HCT116 (cell line): ENCODE data around the gene PHF21B.

Experiments used
- ATF3 ChIP-seq: IDR thresholded peaks from 2 replicates; pipeline ENCODE4 v1.6.1; 2012
- CTCF ChIP-seq, 3 experiments: fragments of 200-600 bp in 1 of 3; sonication (generic) in 1 of 3; IDR thresholded peaks in 2 of 3; conservative IDR thresholded peaks in 1 of 3; 2 replicates each; pipeline ENCODE4 v1.5.1; 2012 to 2017; ENCODE audit warnings: low read depth in 2 of 3, low read length in 2 of 3, antibody characterized with exemption in 1 of 3, borderline replicate concordance in 1 of 3, control low read depth in 1 of 3, mild to moderate bottlenecking in 1 of 3, mixed read lengths in 1 of 3, mixed run types in 1 of 3, moderate library complexity in 1 of 3; ENCODE audit not compliant: insufficient read depth in 1 of 3
- EGR1 ChIP-seq: IDR thresholded peaks from 2 replicates; pipeline ENCODE4 v1.6.1; 2012; ENCODE audit warnings: low read depth
- EZH2 ChIP-seq: fragments of 200-600 bp; sonication (generic); IDR thresholded peaks from 2 replicates; pipeline ENCODE4 v1.6.1; 2017; ENCODE audit warnings: antibody characterized with exemption, mixed run types
- EZH2phosphoT487 ChIP-seq: fragments of 200-600 bp; IDR thresholded peaks from 2 replicates; pipeline ENCODE4 v1.6.1; 2018; ENCODE audit warnings: antibody characterized with exemption, borderline replicate concordance
- POLR2A ChIP-seq: IDR thresholded peaks from 2 replicates; pipeline ENCODE4 v1.7.0; 2011; ENCODE audit warnings: borderline replicate concordance; ENCODE audit not compliant: insufficient read depth, insufficient read length; ENCODE audit errors: extremely low read depth
- POLR2AphosphoS5 ChIP-seq: IDR thresholded peaks from 2 replicates; pipeline ENCODE4 v1.6.1; 2011; ENCODE audit warnings: mild to moderate bottlenecking, low read depth, low read length, moderate library complexity
- SP1 ChIP-seq: IDR thresholded peaks from 2 replicates; pipeline ENCODE4 v1.6.1; 2012; ENCODE audit warnings: low read depth
- SRF ChIP-seq: IDR thresholded peaks from 2 replicates; pipeline ENCODE4 v1.6.1; 2012; ENCODE audit warnings: low read depth
- TCF7L2 ChIP-seq: IDR thresholded peaks from 2 replicates; pipeline ENCODE4 v1.7.0; 2011; ENCODE audit warnings: borderline replicate concordance, inconsistent platforms; ENCODE audit not compliant: insufficient read depth, insufficient read length; ENCODE audit errors: extremely low read depth
- YY1 ChIP-seq: IDR thresholded peaks from 2 replicates; pipeline ENCODE4 v1.6.1; 2011; ENCODE audit warnings: low read length, low read depth, moderate library complexity, mild to moderate bottlenecking; ENCODE audit not compliant: insufficient replicate concordance; ENCODE audit errors: extremely low read depth
- ZBTB33 ChIP-seq: IDR thresholded peaks from 2 replicates; pipeline ENCODE4 v1.6.1; 2011; ENCODE audit warnings: mild to moderate bottlenecking, low read length, moderate library complexity; ENCODE audit not compliant: insufficient replicate concordance; ENCODE audit errors: extremely low read depth
- ZNF274 ChIP-seq: fragments of 200-500 bp; sonication (Bioruptor generic); IDR thresholded peaks from 2 replicates; pipeline ENCODE4 v1.6.1; 2014; ENCODE audit warnings: mild to moderate bottlenecking, low read depth, low read length, inconsistent platforms

GRCh38 chr22:45029501-45029900 is 19.7 kb upstream of the PHF21B start:
- TF ChIP-seq EZH2 (no peak), EGR1 (no peak), SP1 (no peak), CTCF (IDR thresholded peaks at IDR 0.05 in 2 of 3, conservative IDR thresholded peaks at IDR 0.05 in 1 of 3; ENCODE audit: borderline replicate concordance in 1 of 3, insufficient read depth in 1 of 3, low read depth in 2 of 3, low read length in 2 of 3) (no peak), ATF3 (no peak), ZNF274 (no peak), YY1 (no peak), POLR2AphosphoS5 (no peak), SRF (no peak), POLR2A (no peak), EZH2phosphoT487 (no peak), ZBTB33 (no peak), TCF7L2 (no peak)
